Measurements from ENCODE around the gene POLR3C. TPM values are rescaled to one million over a fixed set of nuclear protein-coding genes. Genes with fewer than 3 reads are reported as not detected.

POLR3C gene
- total RNA-seq, 1 donor from 2014 or later, result 43.4 TPM

DNA sequence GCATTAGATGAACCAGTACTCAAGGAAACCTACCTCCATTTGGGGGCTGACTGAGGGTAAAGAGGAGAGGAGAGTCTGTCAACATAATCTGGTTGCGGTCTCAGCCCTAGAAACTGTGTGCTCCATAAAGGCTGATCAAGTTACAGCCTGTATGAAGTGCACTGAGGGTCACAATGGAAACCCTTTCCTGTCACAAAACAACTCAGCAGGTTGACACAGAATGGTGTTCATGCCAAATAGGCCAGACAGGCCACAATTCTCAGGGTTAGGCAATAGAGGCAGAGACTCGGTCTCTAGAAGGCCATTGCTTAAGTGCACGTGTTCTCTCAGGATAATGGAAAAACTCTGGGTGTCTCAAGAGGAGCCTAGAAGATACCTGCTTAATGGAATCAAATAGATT is 65.7 kb downstream of the POLR3C start:
- Mint-ChIP-seq H3K27me3 (ENCODE audit: unreplicated experiment) (peaks cover 12% of the 10 kb centered on the region), H3K9me3 (ENCODE audit: unreplicated experiment) (no peaks in the 10 kb centered on the region), H3K4me1 (ENCODE audit: low read depth, unreplicated experiment) (peaks cover 11% of the 10 kb centered on the region), H3K36me3 (ENCODE audit: unreplicated experiment) (no peaks in the 10 kb centered on the region), H3K27ac (ENCODE audit: unreplicated experiment) (no peak overlapping the region), H3K4me3 (ENCODE audit: unreplicated experiment) (no peak overlapping the region)
- TF ChIP-seq, protein P1, sequence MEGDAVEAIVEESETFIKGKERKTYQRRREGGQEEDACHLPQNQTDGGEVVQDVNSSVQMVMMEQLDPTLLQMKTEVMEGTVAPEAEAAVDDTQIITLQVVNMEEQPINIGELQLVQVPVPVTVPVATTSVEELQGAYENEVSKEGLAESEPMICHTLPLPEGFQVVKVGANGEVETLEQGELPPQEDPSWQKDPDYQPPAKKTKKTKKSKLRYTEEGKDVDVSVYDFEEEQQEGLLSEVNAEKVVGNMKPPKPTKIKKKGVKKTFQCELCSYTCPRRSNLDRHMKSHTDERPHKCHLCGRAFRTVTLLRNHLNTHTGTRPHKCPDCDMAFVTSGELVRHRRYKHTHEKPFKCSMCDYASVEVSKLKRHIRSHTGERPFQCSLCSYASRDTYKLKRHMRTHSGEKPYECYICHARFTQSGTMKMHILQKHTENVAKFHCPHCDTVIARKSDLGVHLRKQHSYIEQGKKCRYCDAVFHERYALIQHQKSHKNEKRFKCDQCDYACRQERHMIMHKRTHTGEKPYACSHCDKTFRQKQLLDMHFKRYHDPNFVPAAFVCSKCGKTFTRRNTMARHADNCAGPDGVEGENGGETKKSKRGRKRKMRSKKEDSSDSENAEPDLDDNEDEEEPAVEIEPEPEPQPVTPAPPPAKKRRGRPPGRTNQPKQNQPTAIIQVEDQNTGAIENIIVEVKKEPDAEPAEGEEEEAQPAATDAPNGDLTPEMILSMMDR (IDR thresholded peaks at IDR 0.05; ENCODE audit: partially characterized antibody, unreplicated experiment), result no peak
- no peak for DNase-seq

- no peak for DNase-seq
- TF ChIP-seq, protein P1 (IDR thresholded peaks at IDR 0.05; ENCODE audit: partially characterized antibody, unreplicated experiment), result no peak
- no peak overlapping the region for H3K4me3 Mint-ChIP-seq (ENCODE audit: unreplicated experiment)
- H3K4me1 Mint-ChIP-seq (ENCODE audit: low read depth, unreplicated experiment), result peaks cover 4% of the 10 kb centered on the region
- H3K9me3 Mint-ChIP-seq (ENCODE audit: unreplicated experiment), result no peaks in the 10 kb centered on the region
- H3K36me3 Mint-ChIP-seq (ENCODE audit: unreplicated experiment), result no peaks in the 10 kb centered on the region
- H3K27ac Mint-ChIP-seq (ENCODE audit: unreplicated experiment), result no peak overlapping the region
- peaks cover 6% of the 10 kb centered on the region for H3K27me3 Mint-ChIP-seq (ENCODE audit: unreplicated experiment)
Measured at GRCh38 chr1:145891143-145891542, 67.1 kb downstream of the POLR3C start.

DNA sequence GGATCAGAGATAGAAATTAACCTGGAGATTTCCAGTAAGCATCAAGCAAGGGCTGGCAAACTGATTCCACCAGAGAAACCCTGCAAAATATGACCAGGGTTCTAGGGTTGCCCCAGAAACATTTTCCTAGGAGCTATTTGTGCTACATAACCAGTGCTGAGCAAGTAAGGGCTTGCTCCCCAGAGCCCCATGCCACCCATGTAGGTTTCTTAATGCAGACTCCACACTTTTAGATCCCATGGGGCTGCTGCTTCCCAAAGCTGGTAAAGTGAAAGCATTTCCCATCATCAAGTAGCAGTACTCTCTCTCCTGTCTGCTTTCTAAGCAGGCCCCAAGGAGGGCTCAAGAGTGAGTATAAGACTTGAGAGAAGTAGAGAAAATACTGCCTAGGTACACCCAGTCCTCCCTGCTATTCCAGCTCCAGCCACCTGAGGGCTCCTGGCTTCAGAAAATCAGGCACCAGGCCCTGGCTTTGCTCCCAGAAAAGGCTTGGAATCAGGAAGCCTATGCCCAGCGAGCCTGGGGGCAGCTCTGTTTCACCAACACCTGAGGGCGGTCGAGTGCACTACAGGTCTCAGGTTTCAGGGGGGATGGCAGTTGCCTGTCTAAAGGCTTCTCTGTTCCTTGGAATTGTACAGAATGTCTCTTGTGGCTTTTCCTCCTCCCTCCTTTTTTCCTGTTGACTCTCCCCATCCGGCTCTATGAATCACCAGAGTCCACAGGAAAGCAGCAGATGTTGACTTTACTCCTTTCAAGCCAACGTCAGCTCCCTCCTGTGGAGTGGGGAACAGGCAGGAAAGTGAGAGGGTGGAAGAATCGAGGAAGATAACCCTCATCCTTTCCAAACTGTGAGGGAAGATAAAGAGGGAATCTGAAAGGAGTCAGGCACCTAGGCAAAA is 67.8 kb downstream of the POLR3C start:
- peak; percentile 94 for DNase-seq
- H3K4me1 Mint-ChIP-seq (ENCODE audit: low read depth, unreplicated experiment), result peaks cover 4% of the 10 kb centered on the region
- no peaks in the 10 kb centered on the region for H3K36me3 Mint-ChIP-seq (ENCODE audit: unreplicated experiment)
- no peaks in the 10 kb centered on the region for H3K9me3 Mint-ChIP-seq (ENCODE audit: unreplicated experiment)
- H3K27ac Mint-ChIP-seq (ENCODE audit: unreplicated experiment), result peak overlapping the region; percentile 79
- TF ChIP-seq, protein P1 (IDR thresholded peaks at IDR 0.05; ENCODE audit: partially characterized antibody, unreplicated experiment), result peak; percentile 88
- peaks cover 6% of the 10 kb centered on the region for H3K27me3 Mint-ChIP-seq (ENCODE audit: unreplicated experiment)
- no peak overlapping the region for H3K4me3 Mint-ChIP-seq (ENCODE audit: unreplicated experiment)

- Mint-ChIP-seq H3K27ac (ENCODE audit: unreplicated experiment) (peak overlapping the region; percentile 79), H3K27me3 (ENCODE audit: unreplicated experiment) (peaks cover 6% of the 10 kb centered on the region), H3K4me1 (ENCODE audit: low read depth, unreplicated experiment) (peaks cover 4% of the 10 kb centered on the region), H3K9me3 (ENCODE audit: unreplicated experiment) (no peaks in the 10 kb centered on the region), H3K36me3 (ENCODE audit: unreplicated experiment) (no peaks in the 10 kb centered on the region), H3K4me3 (ENCODE audit: unreplicated experiment) (no peak overlapping the region)
- no peak for DNase-seq
- TF ChIP-seq, protein P1 (IDR thresholded peaks at IDR 0.05; ENCODE audit: partially characterized antibody, unreplicated experiment), result no peak
Measured at GRCh38 chr1:145892486-145893087, 68.6 kb downstream of the POLR3C start.

Measured in glutamatergic neuron (in vitro differentiated cells).